ENCODE data around the gene PIAS4.

PIAS4 gene

DNA sequence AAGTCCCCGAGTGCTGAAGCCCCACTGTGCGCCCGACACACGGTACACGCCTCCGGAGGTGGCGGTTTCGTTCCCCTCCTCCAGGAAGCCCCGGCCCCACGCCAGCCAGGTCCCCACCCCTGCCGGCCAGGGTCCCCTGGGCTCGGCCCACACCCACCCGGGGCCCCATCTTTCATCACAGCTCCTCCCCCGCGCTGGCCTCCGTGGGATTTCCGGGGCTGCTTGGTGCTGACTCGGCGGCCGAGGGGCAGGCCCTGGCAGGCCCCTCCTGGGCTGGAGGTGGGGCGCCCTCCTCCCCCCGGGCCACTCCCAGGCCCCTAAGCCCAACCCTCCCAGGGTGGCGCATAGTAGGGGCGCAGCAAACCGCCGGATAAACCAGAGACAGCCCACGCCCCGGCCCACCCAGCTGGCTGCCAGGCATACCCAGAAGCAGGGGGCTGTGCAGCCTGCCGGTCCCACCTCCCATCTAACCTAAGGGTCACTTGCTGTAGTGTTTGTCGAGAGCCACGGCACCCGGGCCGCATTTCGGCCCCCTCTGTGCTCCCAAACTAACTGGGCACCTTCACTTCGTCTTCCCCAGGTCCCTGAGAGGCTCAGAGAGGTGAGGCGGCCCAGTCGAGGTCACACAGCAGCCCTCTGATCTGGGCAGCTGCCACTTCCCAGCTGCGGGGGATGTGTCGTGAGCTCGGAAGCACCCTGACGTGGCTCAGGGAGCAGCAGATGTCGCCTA, 52.5 kb downstream of the PIAS4 start:
- no peak for DNase-seq (ENCODE audit: low spot score)

DNA sequence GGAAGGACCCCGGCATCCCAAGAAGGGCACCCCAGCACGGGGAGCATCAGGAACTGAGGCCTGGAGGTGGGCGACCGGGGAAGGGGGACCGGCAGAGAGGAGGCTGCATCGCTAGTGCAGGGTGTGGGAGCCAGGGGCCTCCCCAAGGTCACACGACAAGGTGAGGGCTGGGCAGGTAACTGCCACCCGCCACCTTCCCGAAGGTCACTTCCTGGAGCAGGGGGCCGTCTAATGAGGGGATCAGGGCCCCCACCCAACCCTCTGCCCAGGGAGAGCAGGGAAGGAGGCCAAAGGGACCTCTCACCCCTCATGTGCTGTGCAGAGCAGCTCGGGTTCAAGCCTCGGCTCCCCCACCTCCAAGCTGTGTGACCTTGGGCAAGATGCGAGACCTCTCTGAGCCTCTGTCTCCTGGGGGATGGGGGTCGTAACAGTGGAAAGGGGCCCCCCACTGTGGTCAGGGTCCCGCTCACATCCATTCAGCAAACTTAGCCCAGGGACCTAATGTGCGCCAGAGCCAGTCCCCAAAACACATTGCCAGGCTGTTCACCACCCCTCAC, 53.2 kb downstream of the PIAS4 start:
- no peak for DNase-seq (ENCODE audit: low spot score)

GRCh38 chr19:4061178-4061682, 53.7 kb downstream of the PIAS4 start:
- DNase-seq (ENCODE audit: low spot score), result peak; percentile 55

- DNase-seq (ENCODE audit: low spot score), result no peak
Observed at GRCh38 chr19:4061683-4062418, 54.3 kb downstream of the PIAS4 start.

- DNase-seq (ENCODE audit: low spot score), result no peak
Observed at GRCh38 chr19:4062419-4063368, 55.2 kb downstream of the PIAS4 start.

DNA sequence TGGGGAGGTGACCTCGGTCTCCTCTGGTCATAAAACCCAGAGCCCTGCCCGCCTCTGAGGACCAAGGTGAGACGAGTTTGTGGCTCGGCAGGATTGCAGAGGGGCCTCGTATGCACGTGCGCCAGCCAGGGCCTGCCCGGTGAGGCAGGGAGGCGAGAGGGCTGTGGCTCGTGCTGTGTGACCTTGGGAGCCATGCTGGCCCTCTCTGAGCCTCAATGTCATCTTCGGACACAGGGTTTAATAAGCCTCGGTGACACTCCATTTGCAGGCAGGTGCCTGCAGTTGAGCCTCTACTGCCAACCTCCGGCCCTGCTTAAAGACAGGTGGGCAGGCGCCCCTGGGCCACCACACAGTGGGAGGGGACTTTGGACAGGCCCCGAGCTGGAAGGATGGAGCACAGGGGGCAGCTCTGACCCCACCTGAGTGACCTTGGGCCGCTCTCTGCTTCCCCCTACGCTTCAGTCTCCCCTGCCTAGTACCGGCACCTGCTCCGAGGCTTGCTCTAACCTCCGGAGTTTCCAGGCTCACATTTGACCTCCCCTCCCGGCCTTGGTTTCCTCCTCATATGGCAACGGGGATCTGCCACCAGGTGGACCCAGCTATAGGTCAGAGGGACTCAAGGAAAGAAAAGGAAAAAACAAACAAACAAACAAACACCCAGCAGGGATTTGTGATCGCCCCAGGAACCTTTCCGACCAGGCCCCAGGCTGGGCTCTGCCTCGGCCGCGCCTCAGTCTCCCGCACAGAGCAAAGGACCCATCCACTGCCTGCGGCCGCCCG, 56.0 kb downstream of the PIAS4 start:
- DNase-seq (ENCODE audit: low spot score), result no peak

GRCh38 chr19:4064149-4064495, 56.6 kb downstream of the PIAS4 start:
- no peak for DNase-seq (ENCODE audit: low spot score)

DNA sequence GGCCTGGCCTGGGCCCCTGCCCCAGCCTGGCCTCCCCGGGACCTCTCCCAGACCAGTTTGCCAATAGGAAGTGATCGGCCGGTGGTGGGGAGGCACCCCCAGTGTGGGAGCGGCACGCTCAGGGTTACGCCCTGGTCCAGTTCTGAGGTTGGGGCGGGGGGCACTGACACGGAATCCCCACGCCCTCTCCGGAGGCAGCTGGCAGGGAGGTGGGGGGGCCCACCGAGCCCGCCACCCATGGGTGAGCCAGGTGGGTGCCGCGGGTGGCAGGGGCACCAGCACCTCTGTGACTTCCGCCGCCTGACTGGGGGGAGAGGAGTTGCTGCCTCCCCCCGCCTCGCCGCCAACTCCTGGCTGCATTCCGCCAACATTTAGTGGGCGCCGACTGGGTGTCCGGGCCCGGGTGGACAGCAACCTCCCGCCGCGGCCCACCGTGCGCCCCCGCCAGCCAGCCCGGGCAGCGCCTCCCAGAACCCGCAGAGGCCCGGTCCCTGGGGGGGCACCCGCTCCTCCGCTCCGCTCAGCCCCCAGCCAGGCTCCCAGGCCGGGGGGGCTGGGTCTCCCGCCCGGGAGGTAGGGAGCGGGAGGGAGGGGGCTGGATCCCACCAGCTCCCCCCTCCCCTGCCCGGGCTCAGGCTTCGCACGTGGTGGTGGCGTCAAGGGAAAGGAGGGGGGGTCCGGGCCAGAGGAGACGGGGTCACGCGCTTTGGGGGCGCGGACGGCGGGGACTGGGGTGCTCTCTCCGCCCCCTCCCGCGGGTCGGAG, 57.1 kb downstream of the PIAS4 start:
- peak; percentile 50 for DNase-seq (ENCODE audit: low spot score)

DNA sequence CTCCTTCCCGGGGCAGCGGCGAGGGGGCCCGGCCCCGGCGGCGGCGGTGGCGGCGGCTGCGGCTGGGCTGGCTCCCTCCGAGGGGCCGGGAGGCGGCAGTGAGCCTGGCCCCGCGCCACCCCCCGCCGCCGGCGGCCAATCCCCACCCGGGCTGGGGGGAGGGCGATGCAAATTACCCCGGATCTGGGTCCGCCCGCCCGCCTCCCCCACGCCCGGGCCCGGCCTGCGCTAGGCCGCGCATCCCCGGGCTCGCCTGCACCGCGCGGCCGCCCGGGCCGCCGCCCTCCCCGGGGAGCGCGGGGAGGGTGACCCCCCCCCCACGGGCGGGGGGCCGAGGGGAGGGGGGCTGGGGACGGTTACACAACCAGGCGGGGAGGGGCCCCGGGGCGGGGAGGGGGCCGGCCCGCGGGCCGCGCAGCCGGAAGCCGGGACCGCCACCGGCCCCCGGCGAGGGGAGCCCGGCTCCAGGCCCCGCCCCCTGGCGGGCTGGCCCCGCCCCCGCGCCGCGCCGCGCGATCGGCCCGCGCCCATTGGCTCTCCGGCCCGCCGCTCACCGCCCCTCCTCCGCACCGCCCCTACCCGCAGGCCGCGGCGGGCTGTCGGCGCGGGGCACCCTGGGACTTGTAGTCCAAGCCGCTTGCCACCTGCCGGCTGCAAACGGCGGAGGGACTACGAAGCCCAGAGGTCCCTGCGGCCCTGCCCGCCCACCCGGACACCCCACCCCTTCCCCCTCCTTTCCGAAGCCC, 58.1 kb downstream of the PIAS4 start:
- DNase-seq (ENCODE audit: low spot score), result peak; percentile 97

DNA sequence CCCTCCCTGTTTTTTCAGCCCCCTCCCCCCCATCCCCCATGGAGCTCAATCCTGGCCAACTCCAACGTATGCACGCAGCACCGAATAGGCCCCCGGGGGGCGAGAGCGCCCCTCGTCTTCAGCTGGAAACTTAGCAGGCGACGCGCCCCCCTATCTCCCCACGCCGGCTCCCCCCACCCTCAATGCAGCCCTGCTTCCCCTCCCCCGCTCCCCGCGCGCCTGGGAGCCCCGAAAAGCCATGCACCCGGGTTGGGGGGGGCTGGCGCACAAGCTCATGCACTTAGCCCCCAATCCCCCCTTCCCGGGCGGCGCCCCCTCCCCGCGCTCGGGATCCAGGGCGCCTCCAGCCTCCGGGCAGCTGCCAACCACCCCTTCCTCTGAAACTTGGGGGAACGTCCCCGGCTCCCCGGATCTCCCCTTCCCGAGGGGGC, 58.7 kb downstream of the PIAS4 start:
- peak; percentile 75 for DNase-seq (ENCODE audit: low spot score)

DNA sequence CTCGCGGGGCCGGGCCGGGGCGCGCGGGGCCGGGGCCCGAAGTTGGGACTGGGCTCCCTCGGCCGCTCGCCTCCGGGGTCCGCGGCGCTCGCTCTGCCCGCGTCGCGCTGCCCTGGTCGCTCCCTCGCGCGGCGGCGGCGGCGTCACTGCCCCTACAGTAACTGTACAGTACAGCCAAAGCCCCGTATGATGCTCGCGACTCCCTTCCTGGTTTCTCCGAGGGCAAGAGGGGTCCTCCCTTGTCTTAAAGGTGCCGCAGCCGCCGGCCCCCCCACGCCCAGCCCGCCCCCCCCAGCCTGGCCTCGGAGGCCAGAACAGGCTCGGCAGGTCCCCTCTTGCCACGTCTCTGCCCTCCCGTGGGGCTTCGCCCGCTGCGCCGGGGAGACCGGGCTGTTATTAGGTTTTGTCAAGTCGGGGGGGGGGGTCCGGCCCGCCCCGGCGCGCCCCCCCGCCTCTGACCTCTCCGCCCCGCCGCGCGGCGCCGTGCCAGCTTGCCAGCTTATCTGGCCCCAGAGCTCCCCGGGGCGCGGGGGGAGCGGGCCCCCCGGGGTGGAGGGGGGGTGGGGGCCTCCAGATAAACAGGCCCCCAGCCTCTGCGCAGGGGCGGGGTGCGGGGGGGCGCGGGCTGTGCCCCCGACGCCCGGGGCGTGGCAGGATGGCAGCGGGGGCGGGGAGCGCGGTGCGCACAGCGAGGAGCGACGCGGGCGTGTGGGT, 59.3 kb downstream of the PIAS4 start, which contains the start of gene ZBTB7A:
Gene ZBTB7A, minus strand, starts transcription at position 218 of the 714 bp plus-strand sequence. CDS start 11,667 bp downstream, outside the sequence.
- peak; percentile 95 for DNase-seq (ENCODE audit: low spot score)

GRCh38 chr19:4067396-4068046, 60.0 kb downstream of the PIAS4 start:
- DNase-seq (ENCODE audit: low spot score), result no peak

DNA sequence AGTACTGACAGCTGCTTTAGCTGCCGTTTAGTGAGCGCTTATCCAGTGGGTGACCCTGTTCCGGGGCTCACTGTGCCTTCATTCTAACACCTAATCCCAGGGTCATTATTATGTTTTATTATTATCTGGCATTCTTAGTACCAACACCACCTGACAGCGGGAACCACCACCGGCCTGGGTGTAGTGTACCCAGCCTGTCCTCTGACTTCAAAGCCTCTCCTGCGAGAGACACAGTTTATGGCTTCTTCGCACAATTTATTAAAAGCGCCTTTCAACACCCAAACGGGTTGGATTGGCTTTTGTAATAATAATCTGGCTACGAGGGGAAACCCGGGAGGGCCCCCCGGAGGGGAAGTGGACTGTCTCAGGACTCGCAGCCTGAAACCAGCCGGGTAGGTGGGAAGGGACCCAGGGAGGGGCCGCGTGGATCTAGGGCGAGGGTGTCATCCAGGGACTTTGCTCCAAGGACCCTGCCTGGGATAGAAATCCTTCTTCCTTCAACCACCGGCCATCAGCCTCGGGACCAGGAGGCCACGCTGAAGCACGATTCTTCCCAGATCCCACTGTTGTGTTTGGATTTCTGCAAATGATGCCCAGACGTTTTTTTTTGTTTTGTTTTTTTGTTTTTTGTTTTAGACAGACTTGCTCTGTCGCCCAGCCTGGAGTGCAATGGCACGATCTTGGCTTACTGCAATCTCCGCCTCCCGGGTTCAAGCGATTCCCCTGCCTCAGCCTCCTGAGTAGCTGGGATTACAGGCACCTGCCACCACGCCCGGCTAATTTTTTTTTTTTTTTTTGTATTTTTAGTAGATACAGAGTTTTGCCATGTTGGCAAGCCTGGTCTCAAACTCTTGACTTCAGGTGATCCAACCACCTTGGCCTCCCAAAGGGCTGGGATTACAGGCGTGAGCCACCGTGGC, 60.8 kb downstream of the PIAS4 start:
- DNase-seq (ENCODE audit: low spot score), result peak; percentile 60

- DNase-seq (ENCODE audit: low spot score), result no peak
Observed at GRCh38 chr19:4069331-4069959, 61.9 kb downstream of the PIAS4 start.

GRCh38 chr19:4071610-4072009, 64.1 kb downstream of the PIAS4 start:
- DNase-seq (ENCODE audit: low spot score), result no peak

- DNase-seq (ENCODE audit: low spot score), result no peak
Observed at GRCh38 chr19:4075373-4075772, 67.8 kb downstream of the PIAS4 start.

DNA sequence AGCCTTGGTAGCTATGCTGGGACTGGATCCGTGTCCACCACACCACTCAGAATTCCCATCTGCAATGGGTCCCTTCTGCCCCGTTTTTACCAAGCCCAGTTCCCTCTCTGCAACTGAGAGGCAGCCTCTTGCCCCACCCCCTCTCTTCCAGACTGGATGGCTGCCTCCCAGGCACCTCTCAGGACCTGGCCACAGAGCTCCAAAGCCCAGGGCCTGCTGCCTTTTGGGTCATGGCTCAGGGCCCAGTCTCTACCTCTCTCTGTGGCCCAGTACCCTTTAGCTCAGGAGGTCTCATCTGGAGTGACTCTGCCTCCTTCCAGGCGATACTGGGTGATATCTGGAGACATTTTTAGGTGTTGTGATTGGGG, 69.5 kb downstream of the PIAS4 start:
- no peak for DNase-seq (ENCODE audit: low spot score)

All from hematopoietic multipotent progenitor cell treated with erythropoietin and hydrocortisone succinate and interleukin-3 and kit ligand, for 17 days (in vitro differentiated cells).